22Rv1 (cell line): ENCODE data around the gene LRRC8D.
"Not testable (repeated sequence)": the region's sequence is repeated elsewhere in the genome, so short reads cannot be mapped to it uniquely, and the experiment has no call there.

Experiments used
- CTCF ChIP-seq: fragments of 450-650 bp; IDR thresholded peaks from 2 replicates; pipeline ENCODE4 v1.5.1; 2017; ENCODE audit warnings: mild to moderate bottlenecking
- ZFX ChIP-seq: fragments of 450-650 bp; IDR thresholded peaks from 2 replicates; pipeline ENCODE4 v1.6.1; 2017; ENCODE audit warnings: antibody characterized with exemption, borderline replicate concordance

GRCh38 chr1:89982846-89983245 lies 162.0 kb downstream of the LRRC8D start:
- not testable (repeated sequence) for TF ChIP-seq CTCF, ZFX
